T-helper 9 cell (primary cell): Measurements from ENCODE around the gene TMEM178B.

Experiments used
- DNase-seq: peaks from one replicate; pipeline ENCODE4 v3.0.0-alpha.2; 2020

The TMEM178B gene

DNA sequence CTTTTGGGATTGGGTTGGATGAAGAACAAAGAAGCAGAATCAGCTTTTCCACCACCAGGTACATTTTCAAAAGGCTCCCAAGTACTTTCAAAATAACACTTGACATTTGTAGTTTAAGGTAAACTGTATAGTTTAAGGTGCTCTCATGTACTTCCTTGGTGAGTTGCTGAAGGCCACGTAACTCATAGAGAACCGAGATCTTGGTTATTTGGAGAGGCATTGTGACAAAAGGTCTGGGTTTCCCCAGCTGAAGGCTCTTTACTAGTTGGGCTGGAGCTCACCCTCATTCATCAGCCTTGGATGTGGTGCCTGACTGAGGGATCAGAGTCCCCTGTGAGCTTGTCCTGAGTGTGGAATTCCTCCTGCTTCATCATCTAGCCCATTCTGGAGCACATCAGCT is 191.8 kb downstream of the TMEM178B start:
- no peak for DNase-seq

DNA sequence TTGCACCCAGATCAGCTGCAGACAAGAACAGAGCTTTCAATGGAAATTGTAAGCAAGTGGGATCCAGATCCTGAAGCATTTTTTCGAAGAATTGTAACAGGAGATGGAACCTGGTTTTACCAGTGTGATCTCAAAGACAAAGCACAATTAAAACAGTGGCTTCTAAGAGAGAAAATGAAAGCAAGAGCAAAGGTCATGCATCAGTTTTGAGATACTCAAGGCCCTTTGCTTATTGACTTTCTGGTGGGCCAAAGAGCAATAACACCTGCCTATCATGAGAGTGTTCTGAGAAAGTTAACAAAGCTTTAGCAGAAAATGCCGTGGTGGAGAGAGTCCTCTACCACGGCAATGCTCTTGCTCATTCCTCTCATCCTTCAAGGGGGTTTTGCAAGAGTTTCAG is 194.8 kb downstream of the TMEM178B start:
- no peak for DNase-seq

GRCh38 chr7:141271451-141271850 is 197.6 kb downstream of the TMEM178B start:
- no peak for DNase-seq

GRCh38 chr7:141272417-141272816 is 198.6 kb downstream of the TMEM178B start:
- no peak for DNase-seq

DNA sequence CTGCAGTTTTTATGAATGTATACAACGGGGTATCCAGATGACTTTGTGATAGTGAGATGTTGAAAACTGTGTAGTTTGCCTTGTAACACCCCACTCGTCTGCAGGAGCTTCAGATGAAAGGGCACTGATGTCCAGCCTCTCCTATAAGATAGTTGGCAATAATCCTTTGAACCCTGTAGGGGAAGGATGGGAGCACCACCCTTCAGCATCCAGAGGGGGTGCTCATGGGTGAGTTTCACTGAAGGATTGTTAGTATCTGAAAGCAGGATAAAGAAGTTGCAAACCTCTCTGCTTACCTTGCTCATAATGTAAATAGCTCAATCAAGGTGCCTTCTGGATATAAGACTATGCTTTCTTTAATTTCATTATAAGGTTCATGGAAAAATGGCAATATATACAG is 201.5 kb downstream of the TMEM178B start:
- no peak for DNase-seq

DNA sequence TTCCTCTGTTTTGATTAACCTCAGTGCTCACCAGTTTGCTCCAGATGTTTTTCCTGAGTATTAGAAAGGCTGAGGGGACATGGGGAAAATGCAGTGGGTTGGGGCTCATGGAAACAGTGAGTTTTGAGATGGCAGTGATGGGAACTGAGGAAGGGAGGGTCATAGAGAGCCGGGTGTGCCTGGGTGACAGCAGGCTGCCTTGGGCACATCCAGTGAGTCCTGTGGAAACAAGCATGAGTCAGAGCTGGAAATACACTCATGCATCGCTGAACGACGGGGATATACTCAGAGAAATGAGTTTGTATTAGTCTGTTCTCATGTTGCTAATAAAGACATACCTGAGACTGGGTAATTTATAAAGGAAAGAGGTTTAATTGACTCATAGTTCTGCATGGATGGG is 202.2 kb downstream of the TMEM178B start:
- DNase-seq, result no peak

- DNase-seq, result no peak
Observed at GRCh38 chr7:141280100-141280499, 206.2 kb downstream of the TMEM178B start.

GRCh38 chr7:141281311-141281710 is 207.4 kb downstream of the TMEM178B start:
- DNase-seq, result no peak

DNA sequence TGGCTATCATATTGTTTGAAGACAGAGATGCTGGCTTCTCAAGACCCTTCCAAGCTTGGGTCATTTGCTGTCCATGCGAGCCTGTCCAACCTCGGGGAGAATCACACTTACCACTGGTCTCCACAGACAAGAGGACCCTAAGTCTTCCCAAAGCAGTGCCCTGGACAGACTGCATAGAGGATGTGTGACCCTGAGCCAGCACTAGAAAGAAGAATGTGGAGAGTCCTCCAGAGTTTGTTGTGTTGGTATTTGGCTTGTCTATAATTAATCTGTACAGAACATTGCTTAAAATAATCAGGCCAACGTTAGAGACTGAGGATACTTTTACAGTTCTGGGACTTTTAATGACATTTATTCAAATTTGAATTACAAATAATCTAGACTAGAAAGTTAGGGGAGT is 212.7 kb downstream of the TMEM178B start:
- DNase-seq, result no peak

DNA sequence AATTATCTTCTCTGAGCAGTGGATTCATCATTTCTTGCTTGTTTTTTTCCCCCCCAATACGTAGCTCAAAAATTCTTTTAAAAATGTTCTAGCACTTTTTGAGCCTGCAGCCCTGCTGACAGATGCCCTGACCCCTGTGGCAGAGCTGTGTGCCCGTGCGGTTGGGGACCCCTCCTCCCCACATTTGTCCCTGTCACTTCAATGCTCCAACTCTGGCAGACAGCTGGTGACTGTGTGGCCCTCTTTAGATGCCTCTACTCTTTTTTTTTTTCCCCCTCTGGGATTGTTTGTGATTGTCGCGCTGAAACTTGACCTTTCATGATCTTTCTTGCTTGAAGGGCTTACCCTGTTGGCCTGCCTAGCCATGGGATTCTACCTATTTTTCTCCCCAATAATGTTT is 214.1 kb downstream of the TMEM178B start:
- DNase-seq, result no peak

GRCh38 chr7:141288626-141289025 is 214.8 kb downstream of the TMEM178B start:
- DNase-seq, result no peak

DNA sequence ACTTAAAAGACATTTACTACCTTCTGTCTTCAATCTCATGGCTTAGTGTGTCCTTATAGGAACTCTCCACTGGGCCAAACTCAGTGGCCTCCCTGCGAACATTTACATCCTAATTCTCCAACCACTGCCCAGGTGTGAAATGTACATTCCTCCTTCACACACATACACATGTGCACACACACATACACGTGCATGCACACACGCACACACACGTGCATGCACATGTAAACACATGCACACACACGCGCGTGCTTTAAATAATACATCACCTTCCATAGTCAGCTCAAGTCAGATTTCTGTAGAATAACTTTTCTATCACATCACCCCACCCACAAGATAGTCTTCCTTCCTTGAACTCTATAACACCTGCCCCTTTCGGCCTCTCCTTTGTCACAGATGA is 216.5 kb downstream of the TMEM178B start:
- no peak for DNase-seq

- no peak for DNase-seq
Observed at GRCh38 chr7:141290973-141291372, 217.1 kb downstream of the TMEM178B start.

GRCh38 chr7:141291541-141291940 is 217.7 kb downstream of the TMEM178B start:
- DNase-seq, result no peak

DNA sequence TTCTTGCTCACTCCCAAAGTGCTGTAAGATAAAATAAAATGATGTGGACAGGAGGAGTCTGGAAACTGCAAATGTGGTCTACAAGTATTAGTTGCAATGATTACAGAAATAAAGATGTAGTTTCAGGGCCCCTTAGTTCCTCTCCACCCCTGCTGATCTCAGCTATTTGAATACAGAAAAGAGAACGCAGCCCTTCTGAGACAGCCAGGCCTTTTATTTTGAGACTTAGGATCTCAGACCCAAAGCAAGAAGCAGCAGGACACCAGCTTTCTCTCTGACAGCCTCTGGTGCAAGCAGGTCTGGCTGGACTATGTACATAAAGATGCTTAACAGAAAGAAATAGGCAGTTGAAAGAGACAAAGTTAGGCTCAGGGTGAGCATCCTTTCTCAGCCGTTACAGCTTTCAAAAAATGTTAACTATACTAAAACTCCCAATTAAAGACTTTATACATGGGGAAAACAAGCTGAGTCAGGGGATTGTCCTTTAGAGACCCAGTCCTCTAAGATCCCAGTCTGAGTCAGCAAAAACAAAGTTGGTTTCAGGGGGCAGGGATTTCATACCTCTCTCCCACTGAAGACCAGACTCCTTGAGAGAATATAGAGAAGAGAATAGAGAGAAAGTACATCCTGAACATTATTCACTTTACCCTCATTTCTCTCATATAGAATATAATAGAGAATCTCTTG is 220.4 kb downstream of the TMEM178B start:
- no peak for DNase-seq

DNA sequence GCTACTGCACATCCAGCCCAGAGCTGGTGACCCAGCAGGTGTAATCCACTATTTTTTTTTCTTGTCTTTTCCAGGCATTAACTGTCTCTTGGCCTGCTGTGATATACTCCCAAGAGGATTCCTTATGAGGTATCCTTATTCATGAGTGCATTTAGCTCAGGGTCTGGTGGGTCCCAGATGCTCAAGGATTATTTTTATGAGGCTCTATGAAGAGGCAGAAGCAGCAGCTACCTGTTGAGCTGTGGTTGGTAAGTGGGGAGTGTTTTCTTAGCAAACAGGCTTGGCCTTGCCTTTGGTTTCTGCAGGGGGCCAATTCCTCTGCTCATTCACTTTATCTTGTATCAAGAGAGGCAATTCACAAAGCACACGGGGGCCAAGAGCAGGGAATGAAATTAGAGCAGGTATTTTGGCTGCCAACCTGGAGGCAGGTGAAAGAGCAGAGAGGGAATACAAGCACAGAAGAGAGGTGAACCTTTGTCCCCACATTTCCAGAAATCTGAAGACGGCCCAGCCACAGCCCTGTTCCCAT is 221.6 kb downstream of the TMEM178B start:
- DNase-seq, result no peak

DNA sequence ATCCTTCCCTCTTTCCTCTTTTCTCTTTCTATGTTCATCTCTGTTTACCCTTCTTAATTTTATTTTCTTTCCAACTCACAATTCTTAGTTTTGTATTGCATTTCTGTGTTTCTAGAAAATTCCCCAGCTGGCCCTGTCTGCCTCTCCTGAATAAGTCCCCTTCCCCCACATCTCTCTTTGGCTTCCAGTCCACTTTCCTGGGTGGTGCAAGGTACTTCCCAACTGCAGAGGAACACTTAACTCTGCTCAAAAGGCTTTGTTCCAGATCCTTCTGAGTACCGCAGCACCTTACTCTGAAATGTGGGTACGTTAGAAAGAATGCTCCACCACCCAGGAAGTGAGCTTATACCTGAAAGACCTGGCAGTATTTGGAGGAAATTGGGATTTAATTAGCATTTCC is 227.0 kb downstream of the TMEM178B start:
- DNase-seq, result no peak

GRCh38 chr7:141301544-141301943 is 227.7 kb downstream of the TMEM178B start:
- no peak for DNase-seq

GRCh38 chr7:141302617-141303016 is 228.8 kb downstream of the TMEM178B start:
- no peak for DNase-seq

DNA sequence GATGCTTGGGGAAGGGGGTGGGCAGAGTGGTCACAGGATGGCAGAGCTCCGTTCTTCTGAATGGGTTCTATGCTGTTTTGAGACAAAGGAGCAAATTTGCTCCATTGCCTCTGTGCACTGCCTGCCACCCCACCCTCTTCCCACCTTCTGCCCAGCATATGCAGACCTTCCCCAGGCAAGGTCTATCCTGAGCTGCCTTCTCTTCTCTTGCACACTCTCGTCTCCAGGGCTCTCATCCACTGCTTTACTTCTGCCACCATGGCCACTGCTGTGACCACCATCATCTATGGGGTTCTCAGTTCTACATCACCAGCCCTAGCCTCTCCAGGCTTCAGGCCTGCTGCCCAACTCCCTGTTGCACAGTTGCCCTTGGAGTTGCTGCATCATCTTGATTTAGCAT is 230.4 kb downstream of the TMEM178B start:
- no peak for DNase-seq

DNA sequence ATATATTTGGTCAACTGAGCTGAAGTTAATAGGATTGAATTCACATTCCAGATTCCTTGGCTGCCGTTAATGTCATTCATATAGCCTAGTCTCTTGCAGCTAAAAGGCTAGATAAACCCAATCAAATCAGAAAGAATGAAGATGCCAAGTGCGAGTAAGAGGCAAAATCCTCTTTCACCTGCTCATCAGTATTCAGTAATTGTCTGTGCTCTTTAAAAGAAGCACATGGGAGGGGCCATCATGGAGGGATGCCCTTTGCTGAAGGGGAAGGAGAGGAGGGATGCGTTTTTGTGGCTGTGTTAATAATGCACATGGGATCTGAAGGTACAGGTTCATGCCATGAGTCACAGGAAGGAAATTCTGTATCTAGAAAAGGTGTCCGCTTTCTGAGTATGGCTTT is 232.2 kb downstream of the TMEM178B start:
- no peak for DNase-seq

DNA sequence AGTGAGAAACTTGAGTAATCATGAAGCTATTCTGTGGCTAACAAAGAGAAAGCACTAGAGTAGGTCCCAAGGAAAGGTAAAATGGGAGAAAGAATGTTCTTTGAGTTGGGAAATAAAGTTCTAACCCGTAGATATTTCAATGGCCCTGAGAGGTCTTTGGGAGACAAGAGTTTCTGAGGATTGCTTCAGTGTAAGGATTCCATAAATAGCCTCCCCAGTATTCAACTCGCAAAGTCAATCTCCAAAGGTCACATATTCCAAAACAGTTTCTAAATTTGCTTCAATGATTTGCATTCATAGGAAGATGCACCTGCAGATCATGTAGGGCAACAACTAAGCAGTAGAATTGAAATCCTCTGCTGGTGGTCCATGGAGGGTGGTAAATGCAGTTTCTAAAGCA is 238.5 kb downstream of the TMEM178B start:
- no peak for DNase-seq

GRCh38 chr7:141312828-141313521 is 239.1 kb downstream of the TMEM178B start:
- DNase-seq, result no peak

- no peak for DNase-seq
Observed at GRCh38 chr7:141313896-141314295, 240.0 kb downstream of the TMEM178B start.
